Stimulated activated CD4-positive, alpha-beta T cell treated with anti-CD3 and anti-CD28 coated beads, Interleukin-4, amount 100 ng/mL, for 48 hours (primary cell): ENCODE results near the gene GPATCH1.
A peak's percentile ranks its signal among the peaks of the same experiment; 100 is the strongest.
"Not testable (repeated sequence)": the region's sequence is repeated elsewhere in the genome, so short reads cannot be mapped to it uniquely, and the experiment has no call there.

Experiments
- DNase-seq, 2 donors: peaks; one replicate each; pipeline ENCODE4 v3.0.0-alpha.2; 2020; ENCODE audit warnings: low read depth in 2 of 2

Gene GPATCH1

GRCh38 chr19:33111587-33111986 is 30.6 kb downstream of the GPATCH1 start:
- DNase-seq, result no peak

- DNase-seq, result no peak
Measured at GRCh38 chr19:33114312-33114711, 33.3 kb downstream of the GPATCH1 start.

- no peak for DNase-seq
Measured at GRCh38 chr19:33117501-33117900, 36.5 kb downstream of the GPATCH1 start.

GRCh38 chr19:33118643-33119042 is 37.7 kb downstream of the GPATCH1 start:
- no peak for DNase-seq

- DNase-seq, result no peak
Measured at GRCh38 chr19:33124207-33125098, 43.5 kb downstream of the GPATCH1 start.

- DNase-seq, result peak in 1 of 2 donors; percentile 41
Measured at GRCh38 chr19:33125929-33126388, 45.0 kb downstream of the GPATCH1 start.

- DNase-seq, result not testable (repeated sequence)
Measured at GRCh38 chr19:33126712-33127111, 45.7 kb downstream of the GPATCH1 start.

GRCh38 chr19:33129901-33130300 is 48.9 kb downstream of the GPATCH1 start:
- DNase-seq, result no peak

GRCh38 chr19:33130433-33130832 is 49.5 kb downstream of the GPATCH1 start:
- DNase-seq, result no peak

GRCh38 chr19:33132021-33132420 is 51.0 kb downstream of the GPATCH1 start, which contains the start of gene WDR88:
Gene WDR88 (plus strand): TSS chr19:33132114. CDS start chr19:33132170, 56 bp downstream.
- DNase-seq, result no peak

GRCh38 chr19:33132425-33132824 is 51.4 kb downstream of the GPATCH1 start:
- no peak for DNase-seq

GRCh38 chr19:33133438-33134031 is 52.6 kb downstream of the GPATCH1 start:
- no peak for DNase-seq

GRCh38 chr19:33134571-33135041 is 53.6 kb downstream of the GPATCH1 start:
- peak; percentile 50 to 59 for DNase-seq

- DNase-seq, result no peak
Measured at GRCh38 chr19:33139165-33139564, 58.2 kb downstream of the GPATCH1 start.

GRCh38 chr19:33143897-33144405 is 63.0 kb downstream of the GPATCH1 start:
- peak; percentile 47 to 50 for DNase-seq

- no peak for DNase-seq
Measured at GRCh38 chr19:33146209-33146608, 65.2 kb downstream of the GPATCH1 start.

- DNase-seq, result no peak
Measured at GRCh38 chr19:33147538-33147937, 66.6 kb downstream of the GPATCH1 start.

- DNase-seq, result no peak
Measured at GRCh38 chr19:33150852-33151518, 70.0 kb downstream of the GPATCH1 start.

GRCh38 chr19:33152176-33152575 is 71.2 kb downstream of the GPATCH1 start:
- DNase-seq, result no peak

GRCh38 chr19:33152625-33153024 is 71.6 kb downstream of the GPATCH1 start:
- not testable (repeated sequence) for DNase-seq

- not testable (repeated sequence) for DNase-seq
Measured at GRCh38 chr19:33154313-33154712, 73.3 kb downstream of the GPATCH1 start.

- no peak for DNase-seq
Measured at GRCh38 chr19:33156334-33156733, 75.4 kb downstream of the GPATCH1 start.
